SK-N-SH (cell line): ENCODE data around the gene UBC. TPM values are rescaled to one million over a fixed set of nuclear protein-coding genes. Genes with fewer than 3 reads are reported as not detected.

ENCODE experiments used
- CTCF ChIA-PET: fragments of 300-600, 350-600 bp; formaldehyde crosslinking; extraction: SDS; loops from one replicate; lab custom pipeline; 2021; lab: Yijun Ruan, JAX
- POLR2A ChIA-PET: fragments of 350-600 bp; sonication (Branson Sonifier 250); formaldehyde crosslinking; extraction: SDS; loops from one replicate; lab custom pipeline; 2020; ENCODE audit warnings: antibody characterized with exemption, inconsistent platforms; lab: Yijun Ruan, JAX
- DNase-seq: peaks from one replicate; pipeline ENCODE4 v3.0.0; 2012
- H2AFZ ChIP-seq: fragments of 200-600 bp; sonication (generic); 2 replicates; pipeline ENCODE4 v1.8.1; 2016; ENCODE audit warnings: antibody characterized with exemption, mild to moderate bottlenecking, low read depth
- H3F3A ChIP-seq: fragments of 200-600 bp; sonication (generic); replicated peaks from 2 replicates; pipeline ENCODE3; 2016; ENCODE audit warnings: antibody characterized with exemption, mild to moderate bottlenecking; ENCODE audit not compliant: insufficient read depth
- H3K27ac ChIP-seq, 2 experiments: fragments of 200-500 bp in 1 of 2; fragments of 200-600 bp in 1 of 2; sonication (Bioruptor generic) in 1 of 2; sonication (generic), shearing (Covaris generic) in 1 of 2; 2 replicates each; pipeline versions ENCODE4 v1.5.1 to v1.6.1; 2014 to 2016; ENCODE audit warnings: low read depth in 2 of 2, inconsistent platforms in 1 of 2, low read length in 1 of 2, mild to moderate bottlenecking in 1 of 2, mixed read lengths in 1 of 2
- H3K27me3 ChIP-seq: fragments of 200-600 bp; sonication (generic), shearing (Covaris generic); 2 replicates; pipeline ENCODE4 v1.6.1; 2016; ENCODE audit warnings: mixed run types; ENCODE audit not compliant: insufficient read depth
- H3K36me3 ChIP-seq, 2 experiments: fragments of 200-500 bp in 1 of 2; fragments of 200-600 bp in 1 of 2; sonication (Bioruptor generic) in 1 of 2; sonication (generic) in 1 of 2; replicated peaks in 1 of 2; 2 replicates each; pipeline versions ENCODE3 to v1.5.1; 2014 to 2016; ENCODE audit warnings: low read length in 1 of 2, mild to moderate bottlenecking in 1 of 2; ENCODE audit not compliant: insufficient read depth in 2 of 2, control insufficient read depth in 1 of 2
- H3K4me1 ChIP-seq, 2 experiments: fragments of 200-500 bp in 1 of 2; fragments of 200-600 bp in 1 of 2; sonication (Bioruptor generic) in 1 of 2; sonication (generic), shearing (Covaris generic) in 1 of 2; 2 replicates each; pipeline versions ENCODE4 v1.5.1 to v1.6.1; 2014 to 2016; ENCODE audit warnings: low read depth in 1 of 2, low read length in 1 of 2, mixed run types in 1 of 2; ENCODE audit not compliant: insufficient read depth in 2 of 2, control insufficient read depth in 1 of 2
- H3K4me2 ChIP-seq: fragments of 200-600 bp; sonication (generic), shearing (Covaris generic); 2 replicates; pipeline ENCODE4 v1.6.1; 2017; ENCODE audit warnings: mixed run types
- H3K4me3 ChIP-seq, 2 experiments: fragments of 200-500 bp in 1 of 2; fragments of 200-600 bp in 1 of 2; sonication (Bioruptor generic) in 1 of 2; sonication (generic), shearing (Covaris generic) in 1 of 2; 2 replicates each; pipeline versions ENCODE4 v1.5.1 to v1.8.1; 2014 to 2016; ENCODE audit warnings: low read depth in 2 of 2, inconsistent platforms in 1 of 2, low read length in 1 of 2, mild to moderate bottlenecking in 1 of 2, mixed read lengths in 1 of 2, moderate library complexity in 1 of 2
- H3K79me2 ChIP-seq: fragments of 200-600 bp; sonication (generic); 2 replicates; pipeline ENCODE4 v1.8.1; 2017; ENCODE audit warnings: mild to moderate bottlenecking; ENCODE audit not compliant: insufficient read depth
- H3K9ac ChIP-seq: fragments of 200-600 bp; sonication (generic); 2 replicates; pipeline ENCODE4 v1.6.1; 2017; ENCODE audit warnings: mixed run types
- H3K9me2 ChIP-seq: fragments of 200-600 bp; sonication (generic); 2 replicates; pipeline ENCODE4 v1.6.1; 2017; ENCODE audit warnings: mixed run types
- H3K9me3 ChIP-seq: fragments of 200-600 bp; sonication (generic); 2 replicates; pipeline ENCODE4 v1.6.1; 2017; ENCODE audit warnings: mixed run types, mild to moderate bottlenecking, moderate library complexity
- H4K20me1 ChIP-seq: fragments of 200-600 bp; sonication (generic); 2 replicates; pipeline ENCODE4 v1.6.1; 2017; ENCODE audit warnings: mild to moderate bottlenecking, mixed run types; ENCODE audit not compliant: insufficient read depth
- CHD2 ChIP-seq: fragments of 150-350 bp; IDR thresholded peaks from 2 replicates; pipeline ENCODE4 v1.6.1; 2018; ENCODE audit warnings: low read length; ENCODE audit not compliant: partially characterized antibody
- ELF1 ChIP-seq: IDR thresholded peaks from 2 replicates; pipeline ENCODE4 v1.4.0; 2012
- GATA2 ChIP-seq: sonication (generic); formaldehyde crosslinking; IDR thresholded peaks from 2 replicates; pipeline ENCODE4 v1.5.0; 2020; ENCODE audit warnings: mild to moderate bottlenecking, missing genetic modification reagents
- JUND ChIP-seq: IDR thresholded peaks from 2 replicates; pipeline ENCODE4 v1.4.0; 2012
- MXI1 ChIP-seq: IDR thresholded peaks from 2 replicates; pipeline ENCODE4 v1.6.1; 2012; ENCODE audit warnings: mild to moderate bottlenecking, low read depth, low read length, improper control_type of control experiment
- NFIC ChIP-seq: IDR thresholded peaks from 2 replicates; pipeline ENCODE4 v1.4.0; 2012; ENCODE audit warnings: borderline replicate concordance
- NRF1 ChIP-seq: IDR thresholded peaks from 2 replicates; pipeline ENCODE4 v1.6.1; 2012; ENCODE audit warnings: low read depth, mild to moderate bottlenecking, low read length
- RCOR1 ChIP-seq: fragments of 150-350 bp; IDR thresholded peaks from 2 replicates; pipeline ENCODE4 v1.6.1; 2017; ENCODE audit warnings: antibody characterized with exemption, low read length
- REST ChIP-seq: IDR thresholded peaks from 2 replicates; pipeline ENCODE4 v1.6.1; 2012; ENCODE audit warnings: mild to moderate bottlenecking, low read depth, low read length, moderate library complexity
- SIN3A ChIP-seq: IDR thresholded peaks from 2 replicates; pipeline ENCODE4 v1.6.1; 2012; ENCODE audit warnings: low read depth, mild to moderate bottlenecking, low read length, moderate library complexity, borderline replicate concordance
- SMC3 ChIP-seq: IDR thresholded peaks from 2 replicates; pipeline ENCODE4 v1.6.1; 2012; ENCODE audit warnings: low read depth, low read length, improper control_type of control experiment
- TEAD4 ChIP-seq: IDR thresholded peaks from 2 replicates; pipeline ENCODE4 v1.4.0; 2012; ENCODE audit warnings: mild to moderate bottlenecking, borderline replicate concordance; ENCODE audit not compliant: insufficient read depth
- USF1 ChIP-seq: IDR thresholded peaks from 2 replicates; pipeline ENCODE4 v1.4.0; 2012; ENCODE audit warnings: low read depth, borderline replicate concordance
- WGBS: methylation state at CpG from one replicate; pipeline ENCODE4 v1.1.6; 2017; ENCODE audit warnings: low lambda C conversion rate; 5-methylcytosine and 5-hydroxymethylcytosine counted together
- polyA plus RNA-seq, 3 experiments: library from polyadenylated mRNA; depleted of rRNA; stranded (reverse); fragments of >200 nt; gene quantifications; 2 replicates each; pipeline ENCODE4 v1.2.3, GENCODE V29; 2012
- TF ChIP-seq, protein P1 (sequence below): IDR thresholded peaks from 2 replicates; pipeline ENCODE4 v1.4.0; 2012; ENCODE audit warnings: low read depth
- TF ChIP-seq, protein P2 (sequence below): fragments of 150-350 bp; IDR thresholded peaks from 2 replicates; pipeline ENCODE4 v1.6.1; 2017; ENCODE audit warnings: antibody characterized with exemption, low read length, low read depth, borderline replicate concordance
- TF ChIP-seq, protein P3 (sequence below): fragments of 150-350 bp; IDR thresholded peaks from 2 replicates; pipeline ENCODE4 v1.6.1; 2016; ENCODE audit warnings: mild to moderate bottlenecking, low read depth, low read length
- TF ChIP-seq, protein P4 (sequence below): fragments of 200-600 bp; sonication (generic); IDR thresholded peaks from 2 replicates; pipeline ENCODE4 v1.6.1; 2017; ENCODE audit warnings: antibody characterized with exemption, mild to moderate bottlenecking, moderate library complexity

UBC gene
- polyA plus RNA-seq, 1 of the 3 experiments (the other 2 are of a cell fraction), result 1,327 TPM

- CTCF ChIA-PET, result interaction anchor here (1.9 kb wide), 1 partner anchor 8 kb away, joined by 7 read pairs; no protein-coding TSS in a partner anchor
- Histone ChIP-seq H3K4me3 (no peak overlapping the region), H3K27ac (no peak overlapping the region), H3K79me2 (no peaks in the 10 kb centered on the region), H3K9me2 (no peaks in the 10 kb centered on the region), H3F3A (no peaks in the 10 kb centered on the region), H3K4me2 (no peak overlapping the region), H3K9ac (no peak overlapping the region), H3K9me3 (no peaks in the 10 kb centered on the region), H2AFZ (no peak overlapping the region), H3K4me1 (no peaks in the 10 kb centered on the region), H3K27me3 (no peaks in the 10 kb centered on the region), H4K20me1 (no peaks in the 10 kb centered on the region), H3K36me3 (peaks cover 10 to 27% of the 10 kb centered on the region in 2 experiments)
- TF ChIP-seq, protein P1, sequence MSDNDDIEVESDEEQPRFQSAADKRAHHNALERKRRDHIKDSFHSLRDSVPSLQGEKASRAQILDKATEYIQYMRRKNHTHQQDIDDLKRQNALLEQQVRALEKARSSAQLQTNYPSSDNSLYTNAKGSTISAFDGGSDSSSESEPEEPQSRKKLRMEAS, result no peak
- TF ChIP-seq CHD2 (no peak), USF1 (no peak), ELF1 (no peak), SIN3A (no peak), SMC3 (no peak), NRF1 (no peak), JUND (no peak), NFIC (no peak), GATA2 (no peak), REST (no peak), RCOR1 (no peak), TEAD4 (no peak), MXI1 (no peak)
- TF ChIP-seq, protein P2, sequence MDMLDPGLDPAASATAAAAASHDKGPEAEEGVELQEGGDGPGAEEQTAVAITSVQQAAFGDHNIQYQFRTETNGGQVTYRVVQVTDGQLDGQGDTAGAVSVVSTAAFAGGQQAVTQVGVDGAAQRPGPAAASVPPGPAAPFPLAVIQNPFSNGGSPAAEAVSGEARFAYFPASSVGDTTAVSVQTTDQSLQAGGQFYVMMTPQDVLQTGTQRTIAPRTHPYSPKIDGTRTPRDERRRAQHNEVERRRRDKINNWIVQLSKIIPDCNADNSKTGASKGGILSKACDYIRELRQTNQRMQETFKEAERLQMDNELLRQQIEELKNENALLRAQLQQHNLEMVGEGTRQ, result no peak
- TF ChIP-seq, protein P3, sequence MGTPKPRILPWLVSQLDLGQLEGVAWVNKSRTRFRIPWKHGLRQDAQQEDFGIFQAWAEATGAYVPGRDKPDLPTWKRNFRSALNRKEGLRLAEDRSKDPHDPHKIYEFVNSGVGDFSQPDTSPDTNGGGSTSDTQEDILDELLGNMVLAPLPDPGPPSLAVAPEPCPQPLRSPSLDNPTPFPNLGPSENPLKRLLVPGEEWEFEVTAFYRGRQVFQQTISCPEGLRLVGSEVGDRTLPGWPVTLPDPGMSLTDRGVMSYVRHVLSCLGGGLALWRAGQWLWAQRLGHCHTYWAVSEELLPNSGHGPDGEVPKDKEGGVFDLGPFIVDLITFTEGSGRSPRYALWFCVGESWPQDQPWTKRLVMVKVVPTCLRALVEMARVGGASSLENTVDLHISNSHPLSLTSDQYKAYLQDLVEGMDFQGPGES, result no peak
- TF ChIP-seq, protein P4, sequence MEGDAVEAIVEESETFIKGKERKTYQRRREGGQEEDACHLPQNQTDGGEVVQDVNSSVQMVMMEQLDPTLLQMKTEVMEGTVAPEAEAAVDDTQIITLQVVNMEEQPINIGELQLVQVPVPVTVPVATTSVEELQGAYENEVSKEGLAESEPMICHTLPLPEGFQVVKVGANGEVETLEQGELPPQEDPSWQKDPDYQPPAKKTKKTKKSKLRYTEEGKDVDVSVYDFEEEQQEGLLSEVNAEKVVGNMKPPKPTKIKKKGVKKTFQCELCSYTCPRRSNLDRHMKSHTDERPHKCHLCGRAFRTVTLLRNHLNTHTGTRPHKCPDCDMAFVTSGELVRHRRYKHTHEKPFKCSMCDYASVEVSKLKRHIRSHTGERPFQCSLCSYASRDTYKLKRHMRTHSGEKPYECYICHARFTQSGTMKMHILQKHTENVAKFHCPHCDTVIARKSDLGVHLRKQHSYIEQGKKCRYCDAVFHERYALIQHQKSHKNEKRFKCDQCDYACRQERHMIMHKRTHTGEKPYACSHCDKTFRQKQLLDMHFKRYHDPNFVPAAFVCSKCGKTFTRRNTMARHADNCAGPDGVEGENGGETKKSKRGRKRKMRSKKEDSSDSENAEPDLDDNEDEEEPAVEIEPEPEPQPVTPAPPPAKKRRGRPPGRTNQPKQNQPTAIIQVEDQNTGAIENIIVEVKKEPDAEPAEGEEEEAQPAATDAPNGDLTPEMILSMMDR, result no peak
- DNase-seq, result peak; percentile 16
- 95% methylated on average over 9 of the region's 12 CpGs for WGBS
- POLR2A ChIA-PET, result no interaction called here
Measured at GRCh38 chr12:124949066-124949465, 34.6 kb upstream of the UBC start.
